ENCODE measurements around the gene TNFRSF25.

DNA sequence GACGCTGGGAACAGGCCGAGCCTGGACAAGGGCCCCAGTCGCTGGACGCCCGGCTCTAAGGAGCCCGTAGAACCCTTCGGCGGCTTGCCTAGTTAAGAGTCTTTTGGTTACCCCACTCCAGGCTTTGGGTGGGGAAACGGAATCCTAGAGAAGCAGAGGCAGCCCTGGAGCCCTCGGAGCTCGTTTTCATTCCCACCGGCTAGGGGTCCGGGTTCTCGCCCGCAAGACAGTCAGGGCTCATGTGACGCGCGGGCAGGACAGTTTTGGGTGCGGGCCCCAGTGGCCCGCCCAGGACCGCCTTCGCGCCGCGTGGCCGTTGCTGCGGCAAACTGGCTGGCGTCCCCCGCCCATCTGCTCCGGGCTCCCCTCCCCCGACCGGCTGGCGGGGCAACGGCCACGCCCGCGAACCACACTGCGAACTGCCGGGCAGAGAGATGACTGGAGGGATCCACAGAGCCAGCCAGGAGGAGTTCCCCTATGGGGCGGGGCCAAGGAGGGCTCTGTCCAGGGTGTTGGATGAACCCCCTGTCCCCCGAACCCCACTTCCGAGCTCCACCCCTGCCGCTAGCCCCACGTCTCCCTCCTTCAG lies 45.4 kb downstream of the TNFRSF25 start:
- TF ChIP-seq POLR2A (IDR thresholded peaks at IDR 0.05; ENCODE audit: low read depth, low read length): peak; percentile 16
- TF ChIP-seq, protein P1, sequence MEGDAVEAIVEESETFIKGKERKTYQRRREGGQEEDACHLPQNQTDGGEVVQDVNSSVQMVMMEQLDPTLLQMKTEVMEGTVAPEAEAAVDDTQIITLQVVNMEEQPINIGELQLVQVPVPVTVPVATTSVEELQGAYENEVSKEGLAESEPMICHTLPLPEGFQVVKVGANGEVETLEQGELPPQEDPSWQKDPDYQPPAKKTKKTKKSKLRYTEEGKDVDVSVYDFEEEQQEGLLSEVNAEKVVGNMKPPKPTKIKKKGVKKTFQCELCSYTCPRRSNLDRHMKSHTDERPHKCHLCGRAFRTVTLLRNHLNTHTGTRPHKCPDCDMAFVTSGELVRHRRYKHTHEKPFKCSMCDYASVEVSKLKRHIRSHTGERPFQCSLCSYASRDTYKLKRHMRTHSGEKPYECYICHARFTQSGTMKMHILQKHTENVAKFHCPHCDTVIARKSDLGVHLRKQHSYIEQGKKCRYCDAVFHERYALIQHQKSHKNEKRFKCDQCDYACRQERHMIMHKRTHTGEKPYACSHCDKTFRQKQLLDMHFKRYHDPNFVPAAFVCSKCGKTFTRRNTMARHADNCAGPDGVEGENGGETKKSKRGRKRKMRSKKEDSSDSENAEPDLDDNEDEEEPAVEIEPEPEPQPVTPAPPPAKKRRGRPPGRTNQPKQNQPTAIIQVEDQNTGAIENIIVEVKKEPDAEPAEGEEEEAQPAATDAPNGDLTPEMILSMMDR (IDR thresholded peaks at IDR 0.05; ENCODE audit: extremely low read depth in 1 of 2, insufficient read depth in 1 of 2, low read depth in 1 of 2, low read length in 2 of 2): no peak
- no peak for TF ChIP-seq JUN (IDR thresholded peaks at IDR 0.05; ENCODE audit: borderline replicate concordance, insufficient read depth, insufficient read length, low read depth)
- peak; percentile 24 for TF ChIP-seq EZH2 (IDR thresholded peaks at IDR 0.05; ENCODE audit: borderline replicate concordance, low read depth, low read length, severe bottlenecking)
- no peak for TF ChIP-seq POLR2AphosphoS5 (IDR thresholded peaks at IDR 0.05; ENCODE audit: insufficient read depth, low read depth, low read length)
- TF ChIP-seq, protein P2, sequence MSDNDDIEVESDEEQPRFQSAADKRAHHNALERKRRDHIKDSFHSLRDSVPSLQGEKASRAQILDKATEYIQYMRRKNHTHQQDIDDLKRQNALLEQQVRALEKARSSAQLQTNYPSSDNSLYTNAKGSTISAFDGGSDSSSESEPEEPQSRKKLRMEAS (IDR thresholded peaks at IDR 0.05; ENCODE audit: insufficient read depth, insufficient read length): no peak
